ENCODE results near the gene DDC.
"Not testable (repeated sequence)": the region's sequence is repeated elsewhere in the genome, so short reads cannot be mapped to it uniquely, and the experiment has no call there.

- TF ChIP-seq POLR2AphosphoS5 (IDR thresholded peaks at IDR 0.05; ENCODE audit: insufficient read depth, low read depth, low read length); CTCF (IDR thresholded peaks at IDR 0.05; ENCODE audit: extremely low read depth in 1 of 2, insufficient read depth in 1 of 2, low read depth in 1 of 2, low read length in 2 of 2); MAX (IDR thresholded peaks at IDR 0.05; ENCODE audit: insufficient read depth, insufficient read length); POLR2A (IDR thresholded peaks at IDR 0.05; ENCODE audit: low read depth, low read length): not testable (repeated sequence)
These were observed 11.2 kb upstream of the DDC start for GRCh38 chr7:50576388-50576787.
